Uterus (tissue), 4 donors: ENCODE measurements around the gene ANKIB1. TPM values are rescaled to one million over a fixed set of nuclear protein-coding genes. Genes with fewer than 3 reads are reported as not detected.

Experiments
- DNase-seq, 2 donors: peaks; one replicate each; pipeline ENCODE4 v3.0.0-alpha.2; 2019 to 2020
- H3K27ac ChIP-seq, 2 donors: fragments of 200-600 bp; sonication (generic); 1 replicate in 1 of 2; 2 replicates in 1 of 2; pipeline ENCODE4 v1.5.1; 2016 to 2018
- H3K27me3 ChIP-seq, 2 donors: fragments of 200-600 bp; sonication (generic); one replicate each; pipeline ENCODE4 v1.5.1; 2018 to 2019; ENCODE audit warnings: control low read depth in 1 of 2
- H3K36me3 ChIP-seq, 2 donors: fragments of 200-600 bp; sonication (generic); one replicate each; pipeline ENCODE4 v1.5.1; 2019; ENCODE audit warnings: control low read depth in 1 of 2
- H3K4me1 ChIP-seq, 2 donors: fragments of 200-600 bp; sonication (generic); one replicate each; pipeline ENCODE4 v1.5.1; 2018 to 2019; ENCODE audit warnings: control low read depth in 1 of 2
- H3K4me3 ChIP-seq, 2 donors: fragments of 200-600 bp; sonication (generic); 1 replicate in 1 of 2; 2 replicates in 1 of 2; pipeline ENCODE4 v1.5.1; 2018 to 2019; ENCODE audit warnings: mild to moderate bottlenecking in 1 of 2
- H3K9me3 ChIP-seq, 2 donors: fragments of 200-600 bp; sonication (generic); one replicate each; pipeline ENCODE4 v1.5.1; 2019; ENCODE audit warnings: control low read depth in 1 of 2
- CTCF ChIP-seq, 4 experiments: fragments of 200-600 bp in 2 of 4; fragments of 450-650 bp in 2 of 4; sonication (generic) in 2 of 4; IDR thresholded peaks; one replicate each; pipeline ENCODE4 v1.5.1; 2016 to 2019; ENCODE audit warnings: antibody characterized with exemption in 4 of 4, mild to moderate bottlenecking in 2 of 4, moderate library complexity in 1 of 4
- POLR2A ChIP-seq, 2 donors: fragments of 450-650 bp; IDR thresholded peaks; one replicate each; pipeline ENCODE4 v1.6.1; 2016; ENCODE audit warnings: antibody characterized with exemption in 2 of 2, mild to moderate bottlenecking in 1 of 2, moderate library complexity in 1 of 2
- intact Hi-C: fragments of 100-400 bp; cut with DNase I; formaldehyde crosslinking; loops from one replicate; pipeline ENCODE4 v1.15.1; 2023; ENCODE audit warnings: low total_unique reads
- total RNA-seq, 4 donors: library from RNA; depleted of rRNA in 3 of 4; stranded (reverse); fragments of >200 nt in 3 of 4; gene quantifications; one replicate each; pipeline versions ENCODE4 v1.1.0 to v1.2.4, GENCODE V29; 2014 to 2023
- donor health status: DM: yes; HTN: yes; CAD: no.

Gene ANKIB1
- total RNA-seq, 4 donors from 2014 or later = 27.4 to 100.0 (median 54.6) TPM

DNA sequence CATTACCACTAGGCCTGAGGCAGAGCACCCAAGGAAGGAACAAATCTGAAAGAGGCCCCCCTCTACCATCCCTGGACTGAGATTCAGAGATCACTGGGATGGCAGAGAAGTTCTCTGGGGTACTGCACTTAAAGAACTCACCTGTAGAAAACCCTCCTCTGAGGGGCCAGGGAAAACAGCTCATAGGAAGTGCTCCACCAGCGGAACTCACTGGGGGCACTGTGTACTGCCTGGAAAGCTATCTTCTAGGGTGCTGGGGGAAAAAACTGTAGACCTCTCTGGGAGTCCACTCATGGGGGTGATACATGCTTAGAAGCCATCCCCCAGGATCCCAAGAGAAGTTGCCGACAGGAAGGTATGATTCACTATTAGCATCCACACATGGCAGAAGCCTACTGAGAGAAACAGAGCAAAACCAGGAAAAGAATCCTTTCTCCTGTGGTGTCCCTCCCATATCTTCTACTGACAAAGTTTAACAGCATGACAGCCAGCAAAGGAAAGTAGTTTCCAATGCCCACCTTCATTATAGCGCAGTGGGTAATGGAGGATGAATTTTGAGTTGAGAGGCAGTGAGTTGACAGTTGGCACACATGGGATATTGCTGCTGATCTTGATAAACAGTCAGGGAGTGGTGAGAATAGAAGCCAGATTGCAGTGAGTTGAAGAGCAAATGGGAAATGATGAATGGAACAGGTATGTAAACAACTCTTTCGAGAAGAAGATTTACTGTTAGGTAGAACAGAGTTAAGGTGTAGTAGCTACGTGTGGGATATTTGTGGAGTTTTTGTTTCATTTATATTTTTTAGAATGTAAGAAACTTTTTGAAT lies 20.9 kb downstream of the ANKIB1 start:
- no peaks in the 10 kb centered on the region for H3K36me3 ChIP-seq
- intact Hi-C loops = no loop called here
- H3K9me3 ChIP-seq = no peaks in the 10 kb centered on the region
- H3K4me3 ChIP-seq = no peak overlapping the region
- H3K4me1 ChIP-seq = no peaks in the 10 kb centered on the region
- H3K27me3 ChIP-seq = no peaks in the 10 kb centered on the region
- DNase-seq = no peak
- H3K27ac ChIP-seq = no peak overlapping the region
- TF ChIP-seq POLR2A (IDR thresholded peaks at IDR 0.05) (no peak), CTCF (IDR thresholded peaks at IDR 0.05) (no peak)

- Histone ChIP-seq H3K4me3 (no peak overlapping the region), H3K27me3 (no peaks in the 10 kb centered on the region), H3K36me3 (no peaks in the 10 kb centered on the region), H3K4me1 (no peaks in the 10 kb centered on the region), H3K27ac (no peak overlapping the region), H3K9me3 (no peaks in the 10 kb centered on the region)
- intact Hi-C loops = no loop called here
- DNase-seq = no peak
- no peak for TF ChIP-seq POLR2A (IDR thresholded peaks at IDR 0.05)
Observed at GRCh38 chr7:92268921-92269320, 23.1 kb downstream of the ANKIB1 start.

DNA sequence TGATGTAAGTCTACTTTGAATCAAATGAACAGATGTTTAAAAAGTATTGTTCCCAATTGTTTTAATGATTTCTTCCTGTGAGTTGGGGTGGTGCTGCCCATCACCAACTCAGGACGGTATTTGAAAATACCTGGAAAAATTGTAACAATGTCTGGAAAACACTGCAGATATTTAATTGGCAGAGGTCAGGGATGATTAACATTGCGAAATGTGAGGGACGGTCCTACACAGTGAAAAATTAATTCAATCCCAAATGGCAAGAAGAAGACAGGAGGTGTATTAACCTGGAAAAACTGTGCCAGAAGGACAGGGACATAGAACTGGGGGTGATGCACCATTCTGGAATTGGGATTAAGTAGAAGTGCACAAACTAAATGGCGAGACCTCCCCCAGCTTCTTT lies 29.6 kb downstream of the ANKIB1 start:
- Histone ChIP-seq H3K36me3 (no peaks in the 10 kb centered on the region), H3K27ac (no peak overlapping the region), H3K27me3 (no peaks in the 10 kb centered on the region), H3K9me3 (no peaks in the 10 kb centered on the region), H3K4me1 (no peaks in the 10 kb centered on the region), H3K4me3 (no peak overlapping the region)
- intact Hi-C loops = no loop called here
- TF ChIP-seq CTCF (IDR thresholded peaks at IDR 0.05) (no peak), POLR2A (IDR thresholded peaks at IDR 0.05) (no peak)
- DNase-seq = no peak

GRCh38 chr7:92276460-92276864 lies 30.7 kb downstream of the ANKIB1 start:
- H3K4me3 ChIP-seq = no peak overlapping the region
- no peak overlapping the region for H3K27ac ChIP-seq
- no peaks in the 10 kb centered on the region for H3K27me3 ChIP-seq
- H3K36me3 ChIP-seq = no peaks in the 10 kb centered on the region
- intact Hi-C loops = no loop called here
- DNase-seq = no peak
- H3K9me3 ChIP-seq = no peaks in the 10 kb centered on the region
- no peaks in the 10 kb centered on the region for H3K4me1 ChIP-seq
- TF ChIP-seq CTCF (IDR thresholded peaks at IDR 0.05) (no peak), POLR2A (IDR thresholded peaks at IDR 0.05) (no peak)

- Histone ChIP-seq H3K4me1 (no peaks in the 10 kb centered on the region), H3K27ac (no peak overlapping the region), H3K9me3 (no peaks in the 10 kb centered on the region), H3K4me3 (no peak overlapping the region), H3K36me3 (no peaks in the 10 kb centered on the region), H3K27me3 (no peaks in the 10 kb centered on the region)
- intact Hi-C loops = no loop called here
- TF ChIP-seq CTCF (IDR thresholded peaks at IDR 0.05) = no peak
- no peak for TF ChIP-seq POLR2A (IDR thresholded peaks at IDR 0.05)
- DNase-seq = no peak
Observed at GRCh38 chr7:92279396-92280031, 33.7 kb downstream of the ANKIB1 start.
